SK-N-SH treated with all-trans-retinoic acid at 6 μM for 48 hours (cell line): Measurements from ENCODE around the gene PTGER4.
"Not testable (repeated sequence)": the region's sequence is repeated elsewhere in the genome, so short reads cannot be mapped to it uniquely, and the experiment has no call there.

ENCODE experiments used
- ATAC-seq: fragments of 200-7000 bp; cut with Tn5 transposase; 3 replicates; pipeline ENCODE4 v1.9.1; 2020; ENCODE audit warnings: mild to moderate bottlenecking, moderate library complexity
- ARNTL ChIP-seq: fragments of 450-650 bp; formaldehyde crosslinking; IDR thresholded peaks from 2 replicates; pipeline ENCODE4 v1.5.0; 2020; ENCODE audit warnings: low read depth, mild to moderate bottlenecking, moderate library complexity, borderline replicate concordance
- BACH2 ChIP-seq: fragments of 250-450 bp; sonication (Bioruptor Pico); IDR thresholded peaks from 2 replicates; pipeline ENCODE4 v1.9.0; 2021; ENCODE audit warnings: mild to moderate bottlenecking, borderline replicate concordance
- CSDC2 ChIP-seq: fragments of 250-450 bp; sonication (Bioruptor Pico); IDR thresholded peaks from 2 replicates; pipeline ENCODE4 v1.5.0; 2020; ENCODE audit warnings: mild to moderate bottlenecking, moderate library complexity
- CSRNP3 ChIP-seq: fragments of 250-450 bp; sonication (Bioruptor Pico); IDR thresholded peaks from 2 replicates; pipeline ENCODE4 v1.5.1; 2021; ENCODE audit warnings: mild to moderate bottlenecking, moderate library complexity
- ESRRG ChIP-seq: fragments of 250-450 bp; sonication (Bioruptor Pico); IDR thresholded peaks from 2 replicates; pipeline ENCODE4 v1.6.1; 2021; ENCODE audit warnings: mild to moderate bottlenecking
- GLIS3 ChIP-seq: fragments of 250-450 bp; sonication (Bioruptor Pico); IDR thresholded peaks from 2 replicates; pipeline ENCODE4 v1.5.0; 2020; ENCODE audit warnings: mild to moderate bottlenecking, moderate library complexity
- ISL1 ChIP-seq: fragments of 250-450 bp; sonication (Bioruptor Pico); IDR thresholded peaks from 2 replicates; pipeline ENCODE4 v2.1.2; 2022; ENCODE audit warnings: mild to moderate bottlenecking, moderate library complexity
- OSR1 ChIP-seq: fragments of 250-450 bp; sonication (Bioruptor Pico); IDR thresholded peaks from 2 replicates; pipeline ENCODE4 v1.8.0; 2022; ENCODE audit warnings: moderate library complexity, mild to moderate bottlenecking, inconsistent platforms
- PPARA ChIP-seq: fragments of 250-450 bp; sonication (Bioruptor Pico); IDR thresholded peaks from 2 replicates; pipeline ENCODE4 v1.5.0; 2020; ENCODE audit warnings: mild to moderate bottlenecking, borderline replicate concordance
- RARB ChIP-seq: fragments of 250-450 bp; sonication (Bioruptor Pico); IDR thresholded peaks from 2 replicates; pipeline ENCODE4 v1.8.0; 2021; ENCODE audit warnings: mild to moderate bottlenecking, moderate library complexity
- SNAI2 ChIP-seq: fragments of 250-450 bp; sonication (Bioruptor Pico); IDR thresholded peaks from 2 replicates; pipeline ENCODE4 v1.5.0; 2020; ENCODE audit warnings: mild to moderate bottlenecking, moderate library complexity
- TCF4 ChIP-seq: fragments of 250-450 bp; sonication (Bioruptor Pico); IDR thresholded peaks from 2 replicates; pipeline ENCODE4 v1.8.0; 2021; ENCODE audit warnings: mild to moderate bottlenecking, moderate library complexity, borderline replicate concordance
- TOX ChIP-seq: fragments of 250-450 bp; sonication (Bioruptor Pico); IDR thresholded peaks from 2 replicates; pipeline ENCODE4 v1.8.0; 2021; ENCODE audit warnings: mild to moderate bottlenecking, moderate library complexity, borderline replicate concordance
- ZC3H10 ChIP-seq: fragments of 250-450 bp; sonication (Bioruptor Pico); IDR thresholded peaks from 2 replicates; pipeline ENCODE4 v1.5.1; 2021; ENCODE audit warnings: mild to moderate bottlenecking, moderate library complexity
- ZFP30 ChIP-seq: fragments of 450-650 bp; formaldehyde crosslinking; IDR thresholded peaks from 2 replicates; pipeline ENCODE4 v1.5.0; 2022; ENCODE audit warnings: mild to moderate bottlenecking, moderate library complexity
- ZNF565 ChIP-seq: fragments of 450-650 bp; formaldehyde crosslinking; conservative IDR thresholded peaks from 2 replicates; pipeline ENCODE4 v1.5.0; 2020; ENCODE audit warnings: low read depth, mild to moderate bottlenecking, moderate library complexity
- ZNF70 ChIP-seq: fragments of 450-650 bp; formaldehyde crosslinking; IDR thresholded peaks from 2 replicates; pipeline ENCODE4 v1.5.0; 2020; ENCODE audit warnings: mild to moderate bottlenecking, moderate library complexity
- ZNF8 ChIP-seq: fragments of 450-650 bp; formaldehyde crosslinking; IDR thresholded peaks from 2 replicates; pipeline ENCODE4 v1.5.0; 2020; ENCODE audit warnings: mild to moderate bottlenecking, moderate library complexity
- TF ChIP-seq, protein P1 (sequence below): fragments of 250-450 bp; sonication (Bioruptor Pico); IDR thresholded peaks from 2 replicates; pipeline ENCODE4 v1.8.0; 2020; ENCODE audit warnings: mild to moderate bottlenecking, moderate library complexity, borderline replicate concordance
- TF ChIP-seq, protein P2 (sequence below): fragments of 250-450 bp; sonication (Bioruptor Pico); IDR thresholded peaks from 2 replicates; pipeline ENCODE4 v1.8.0; 2021; ENCODE audit warnings: low read depth, mild to moderate bottlenecking, moderate library complexity, borderline replicate concordance

Gene PTGER4

DNA sequence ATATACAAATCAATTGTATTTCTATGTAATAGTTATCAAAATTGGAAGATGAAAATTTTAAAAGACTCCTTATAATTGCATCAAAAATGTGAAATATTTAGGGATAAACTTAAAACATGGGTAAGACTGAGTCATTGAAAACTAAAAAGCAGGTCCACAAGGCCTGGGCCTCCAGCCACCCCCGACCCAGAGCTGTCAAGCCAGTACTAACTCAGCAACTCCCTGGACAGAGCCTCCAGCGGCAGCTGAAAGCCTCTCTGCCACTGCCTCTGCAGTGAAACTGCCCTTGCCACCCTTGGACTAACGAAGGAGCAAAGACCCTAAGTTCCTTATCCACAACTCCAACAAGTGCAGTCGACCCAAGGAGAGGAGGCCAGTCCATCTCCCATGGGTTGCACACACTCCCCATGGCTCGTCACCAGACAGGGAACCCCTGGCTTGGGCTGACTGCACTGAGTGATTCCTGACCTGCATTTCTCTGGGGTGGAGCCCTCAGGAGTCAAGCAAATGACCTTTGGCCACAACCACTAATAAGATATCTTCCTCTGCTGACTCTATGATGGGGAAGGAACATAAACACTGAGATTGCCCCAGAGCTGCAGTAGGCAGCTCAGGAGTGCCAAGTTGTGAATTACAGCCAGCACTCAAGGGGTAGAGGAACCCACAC, 20.5 kb downstream of the PTGER4 start:
- no peak for ATAC-seq
- TF ChIP-seq TOX (CRISPR knock-in tag) (no peak), ARNTL (CRISPR knock-in tag) (no peak), OSR1 (no peak), BACH2 (CRISPR knock-in tag) (no peak), ZNF70 (CRISPR knock-in tag) (no peak), ZNF8 (CRISPR knock-in tag) (no peak), TCF4 (CRISPR knock-in tag) (no peak), ESRRG (no peak), CSRNP3 (CRISPR knock-in tag) (no peak), CSDC2 (CRISPR knock-in tag) (no peak)
- TF ChIP-seq, protein P1, sequence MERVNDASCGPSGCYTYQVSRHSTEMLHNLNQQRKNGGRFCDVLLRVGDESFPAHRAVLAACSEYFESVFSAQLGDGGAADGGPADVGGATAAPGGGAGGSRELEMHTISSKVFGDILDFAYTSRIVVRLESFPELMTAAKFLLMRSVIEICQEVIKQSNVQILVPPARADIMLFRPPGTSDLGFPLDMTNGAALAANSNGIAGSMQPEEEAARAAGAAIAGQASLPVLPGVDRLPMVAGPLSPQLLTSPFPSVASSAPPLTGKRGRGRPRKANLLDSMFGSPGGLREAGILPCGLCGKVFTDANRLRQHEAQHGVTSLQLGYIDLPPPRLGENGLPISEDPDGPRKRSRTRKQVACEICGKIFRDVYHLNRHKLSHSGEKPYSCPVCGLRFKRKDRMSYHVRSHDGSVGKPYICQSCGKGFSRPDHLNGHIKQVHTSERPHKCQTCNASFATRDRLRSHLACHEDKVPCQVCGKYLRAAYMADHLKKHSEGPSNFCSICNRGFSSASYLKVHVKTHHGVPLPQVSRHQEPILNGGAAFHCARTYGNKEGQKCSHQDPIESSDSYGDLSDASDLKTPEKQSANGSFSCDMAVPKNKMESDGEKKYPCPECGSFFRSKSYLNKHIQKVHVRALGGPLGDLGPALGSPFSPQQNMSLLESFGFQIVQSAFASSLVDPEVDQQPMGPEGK (CRISPR knock-in tag), result no peak
- TF ChIP-seq, all 23 proteins: peak for 0

DNA sequence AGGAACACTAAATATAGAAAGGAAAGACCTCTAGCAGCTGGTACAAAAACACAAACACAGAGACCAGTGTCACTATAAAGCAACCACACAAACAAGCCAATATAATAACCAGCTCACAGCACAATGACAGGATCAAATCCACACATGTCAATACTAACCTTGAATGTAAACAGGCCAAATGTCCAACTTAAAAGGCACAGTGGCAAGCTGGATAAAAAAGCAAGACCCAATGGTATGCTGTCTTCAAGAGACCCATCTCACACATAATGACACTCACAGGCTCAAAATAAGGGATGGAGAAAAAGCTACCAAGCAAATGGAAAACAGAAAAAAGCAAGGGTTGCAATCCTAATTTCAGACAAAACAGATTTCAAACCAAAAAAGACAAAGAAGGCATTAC, 22.3 kb downstream of the PTGER4 start:
- not testable (repeated sequence) for ATAC-seq

- not testable (repeated sequence) for ATAC-seq
These were observed 25.8 kb downstream of the PTGER4 start for GRCh38 chr5:40705484-40705883.

DNA sequence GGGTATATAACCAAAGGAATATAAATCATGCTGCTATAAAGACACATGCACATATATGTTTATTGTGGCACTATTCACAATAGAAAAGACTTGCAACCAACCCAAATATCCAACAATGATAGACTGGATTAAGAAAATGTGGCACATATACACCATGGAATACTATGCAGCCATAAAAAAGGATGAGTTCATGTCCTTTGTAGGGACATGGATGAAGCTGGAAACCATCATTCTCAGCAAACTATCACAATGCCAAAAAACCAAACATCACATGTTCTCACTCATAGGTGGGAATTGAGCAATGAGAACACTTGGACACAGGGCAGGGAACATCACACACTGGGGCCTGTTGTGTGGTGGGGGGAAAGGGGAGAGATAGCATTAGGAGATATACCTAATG, 30.9 kb downstream of the PTGER4 start:
- not testable (repeated sequence) for ATAC-seq

DNA sequence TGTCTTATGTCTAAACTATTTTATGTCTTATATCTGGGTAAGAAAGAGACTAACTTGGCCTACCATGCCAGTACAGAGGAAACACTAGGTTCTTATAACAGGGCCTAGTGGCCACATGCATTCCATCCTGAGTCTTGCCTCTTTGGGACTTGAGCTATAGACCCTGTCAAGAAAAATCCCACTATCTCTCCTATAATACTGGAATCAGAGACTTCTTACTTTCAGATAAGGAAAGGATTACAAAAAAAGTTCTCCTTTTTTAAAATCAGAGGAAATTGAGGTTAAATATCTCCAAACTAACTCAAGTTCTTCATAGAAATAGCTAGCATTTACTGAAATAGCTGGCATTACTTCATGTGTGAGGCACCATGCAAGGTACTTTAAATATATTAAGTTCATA, 34.3 kb downstream of the PTGER4 start:
- no peak for ATAC-seq
- TF ChIP-seq RARB (CRISPR knock-in tag), result no peak
- no peak for TF ChIP-seq PPARA (CRISPR knock-in tag)
- no peak for TF ChIP-seq GLIS3 (CRISPR knock-in tag)
- no peak for TF ChIP-seq OSR1
- no peak for TF ChIP-seq ZFP30
- TF ChIP-seq ZNF70 (CRISPR knock-in tag), result no peak
- no peak for TF ChIP-seq ZNF565 (CRISPR knock-in tag)
- TF ChIP-seq ZC3H10 (CRISPR knock-in tag), result no peak
- TF ChIP-seq SNAI2, result no peak
- TF ChIP-seq, protein P2, sequence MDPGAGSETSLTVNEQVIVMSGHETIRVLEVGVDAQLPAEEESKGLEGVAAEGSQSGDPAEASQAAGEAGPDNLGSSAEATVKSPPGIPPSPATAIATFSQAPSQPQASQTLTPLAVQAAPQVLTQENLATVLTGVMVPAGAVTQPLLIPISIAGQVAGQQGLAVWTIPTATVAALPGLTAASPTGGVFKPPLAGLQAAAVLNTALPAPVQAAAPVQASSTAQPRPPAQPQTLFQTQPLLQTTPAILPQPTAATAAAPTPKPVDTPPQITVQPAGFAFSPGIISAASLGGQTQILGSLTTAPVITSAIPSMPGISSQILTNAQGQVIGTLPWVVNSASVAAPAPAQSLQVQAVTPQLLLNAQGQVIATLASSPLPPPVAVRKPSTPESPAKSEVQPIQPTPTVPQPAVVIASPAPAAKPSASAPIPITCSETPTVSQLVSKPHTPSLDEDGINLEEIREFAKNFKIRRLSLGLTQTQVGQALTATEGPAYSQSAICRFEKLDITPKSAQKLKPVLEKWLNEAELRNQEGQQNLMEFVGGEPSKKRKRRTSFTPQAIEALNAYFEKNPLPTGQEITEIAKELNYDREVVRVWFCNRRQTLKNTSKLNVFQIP (CRISPR knock-in tag), result no peak
- TF ChIP-seq ESRRG, result no peak
- no peak for TF ChIP-seq ARNTL (CRISPR knock-in tag)
- TF ChIP-seq, protein P1 (CRISPR knock-in tag), result no peak
- no peak for TF ChIP-seq TCF4 (CRISPR knock-in tag)
- no peak for TF ChIP-seq ISL1 (CRISPR knock-in tag)
- TF ChIP-seq BACH2 (CRISPR knock-in tag), result no peak
- TF ChIP-seq TOX (CRISPR knock-in tag), result no peak
- TF ChIP-seq, all 23 proteins: peak for 0
